ENCODE measurements around the gene CACUL1.

DNA sequence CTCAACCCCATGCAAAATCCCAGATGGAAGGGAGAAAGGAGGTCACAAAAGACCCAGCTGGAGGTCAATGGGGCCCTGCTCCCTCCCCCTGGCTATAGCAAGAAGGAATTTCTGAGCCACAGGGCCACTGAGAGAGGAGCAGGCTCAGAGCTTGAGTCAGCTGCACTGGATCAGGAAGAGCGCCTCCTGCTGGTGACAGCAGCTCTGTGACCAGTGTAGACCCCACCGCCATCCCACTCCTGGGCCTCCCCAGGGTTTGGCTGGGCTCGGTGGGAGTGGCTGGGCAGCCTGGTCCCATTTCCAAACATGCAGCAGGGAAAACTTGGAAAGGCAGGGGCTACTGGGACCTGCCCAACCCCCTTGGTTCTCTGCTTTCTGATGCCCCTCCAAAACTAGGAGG, 127.8 kb downstream of the CACUL1 start:
- TF ChIP-seq, protein P1, sequence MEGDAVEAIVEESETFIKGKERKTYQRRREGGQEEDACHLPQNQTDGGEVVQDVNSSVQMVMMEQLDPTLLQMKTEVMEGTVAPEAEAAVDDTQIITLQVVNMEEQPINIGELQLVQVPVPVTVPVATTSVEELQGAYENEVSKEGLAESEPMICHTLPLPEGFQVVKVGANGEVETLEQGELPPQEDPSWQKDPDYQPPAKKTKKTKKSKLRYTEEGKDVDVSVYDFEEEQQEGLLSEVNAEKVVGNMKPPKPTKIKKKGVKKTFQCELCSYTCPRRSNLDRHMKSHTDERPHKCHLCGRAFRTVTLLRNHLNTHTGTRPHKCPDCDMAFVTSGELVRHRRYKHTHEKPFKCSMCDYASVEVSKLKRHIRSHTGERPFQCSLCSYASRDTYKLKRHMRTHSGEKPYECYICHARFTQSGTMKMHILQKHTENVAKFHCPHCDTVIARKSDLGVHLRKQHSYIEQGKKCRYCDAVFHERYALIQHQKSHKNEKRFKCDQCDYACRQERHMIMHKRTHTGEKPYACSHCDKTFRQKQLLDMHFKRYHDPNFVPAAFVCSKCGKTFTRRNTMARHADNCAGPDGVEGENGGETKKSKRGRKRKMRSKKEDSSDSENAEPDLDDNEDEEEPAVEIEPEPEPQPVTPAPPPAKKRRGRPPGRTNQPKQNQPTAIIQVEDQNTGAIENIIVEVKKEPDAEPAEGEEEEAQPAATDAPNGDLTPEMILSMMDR (IDR thresholded peaks at IDR 0.05), result no peak
- no peak for TF ChIP-seq POLR2A (IDR thresholded peaks at IDR 0.05)
